NCI-H1105 (cell line): ENCODE results near the gene ACER2.

ENCODE experiments used
- DNase-seq: peaks from one replicate; lab custom pipeline; 2025; lab: John Stamatoyannopoulos, UW

Gene ACER2

GRCh38 chr9:19486803-19487202 is 78.0 kb downstream of the ACER2 start:
- DNase-seq: no peak

DNA sequence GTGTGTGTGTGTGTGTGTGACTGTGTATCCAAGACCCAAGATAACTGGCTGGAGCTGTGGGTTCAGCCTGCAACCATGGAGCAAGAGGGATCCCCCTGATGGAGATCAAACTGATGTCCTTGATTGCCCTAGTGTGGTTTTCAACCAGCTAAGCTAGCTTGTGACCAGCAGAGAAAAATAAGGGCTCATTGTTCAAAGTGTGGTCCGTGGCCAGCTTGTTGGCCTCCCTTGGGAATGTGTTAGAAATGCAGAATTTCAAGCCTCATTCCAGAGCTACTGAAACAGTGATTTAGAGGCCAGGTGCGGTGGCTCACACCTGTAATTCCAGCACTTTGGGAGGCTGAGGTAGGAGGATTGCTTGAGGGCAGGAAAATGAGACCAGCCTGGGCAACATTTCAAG is 79.9 kb downstream of the ACER2 start:
- DNase-seq: no peak

DNA sequence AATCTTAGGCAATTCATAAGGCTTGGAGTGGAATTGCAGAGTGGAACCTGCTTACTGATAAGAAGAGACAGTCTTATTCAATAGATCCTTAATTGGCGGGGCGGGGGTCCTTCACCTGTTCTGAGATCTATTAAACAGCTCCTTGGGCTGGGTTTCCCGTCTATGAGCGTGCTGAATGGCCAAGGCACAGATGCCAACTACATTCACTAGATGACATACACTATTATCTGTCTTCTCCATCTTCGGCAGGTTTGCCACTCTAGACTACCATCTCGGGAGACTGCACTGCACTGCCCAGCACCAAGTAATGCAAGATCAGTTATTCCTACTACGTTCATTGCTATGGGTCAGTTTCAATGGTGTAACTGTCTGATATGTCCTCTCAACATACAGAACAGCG is 81.5 kb downstream of the ACER2 start:
- DNase-seq: no peak

GRCh38 chr9:19490828-19491227 is 82.0 kb downstream of the ACER2 start:
- DNase-seq: no peak

DNA sequence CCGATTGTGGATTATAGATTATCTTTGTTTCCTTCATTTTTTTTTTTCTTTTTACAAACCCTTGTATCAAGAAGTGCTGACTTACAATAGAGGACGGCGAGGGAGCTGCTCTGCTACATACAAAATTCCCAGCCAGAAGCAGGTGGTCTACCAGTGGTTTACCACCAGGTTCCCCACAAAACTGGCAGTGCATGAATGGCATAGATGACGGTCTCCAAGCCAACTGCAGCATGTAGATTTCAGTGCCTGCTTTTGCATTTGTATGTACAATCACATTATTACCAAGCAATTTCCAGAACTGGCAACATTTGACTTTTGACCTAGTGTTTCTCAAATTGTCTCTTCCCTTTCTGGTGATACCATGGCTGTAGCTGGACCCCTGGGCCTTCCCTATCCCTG is 84.0 kb downstream of the ACER2 start:
- DNase-seq: no peak

GRCh38 chr9:19493174-19493811 is 84.5 kb downstream of the ACER2 start:
- DNase-seq: peak; percentile 64

DNA sequence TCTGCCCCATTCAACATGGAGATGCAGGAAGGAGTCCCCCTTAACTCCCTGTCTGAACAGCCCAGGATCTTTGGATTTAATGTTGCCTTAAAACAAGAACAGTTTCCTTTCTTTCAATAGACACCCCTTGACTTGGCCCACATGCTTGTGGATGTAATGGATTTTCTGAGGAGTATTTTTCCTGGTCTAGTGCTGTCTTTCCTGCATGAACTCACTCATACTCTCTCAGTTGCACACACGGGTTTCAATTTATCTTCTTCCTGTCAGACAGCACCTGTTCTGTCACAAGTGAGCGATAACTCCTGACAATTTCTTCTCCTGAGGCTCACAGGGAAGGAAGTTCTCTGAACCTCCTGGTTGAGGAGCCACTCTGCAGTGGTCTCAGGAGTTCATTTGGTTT is 85.1 kb downstream of the ACER2 start:
- DNase-seq: no peak

DNA sequence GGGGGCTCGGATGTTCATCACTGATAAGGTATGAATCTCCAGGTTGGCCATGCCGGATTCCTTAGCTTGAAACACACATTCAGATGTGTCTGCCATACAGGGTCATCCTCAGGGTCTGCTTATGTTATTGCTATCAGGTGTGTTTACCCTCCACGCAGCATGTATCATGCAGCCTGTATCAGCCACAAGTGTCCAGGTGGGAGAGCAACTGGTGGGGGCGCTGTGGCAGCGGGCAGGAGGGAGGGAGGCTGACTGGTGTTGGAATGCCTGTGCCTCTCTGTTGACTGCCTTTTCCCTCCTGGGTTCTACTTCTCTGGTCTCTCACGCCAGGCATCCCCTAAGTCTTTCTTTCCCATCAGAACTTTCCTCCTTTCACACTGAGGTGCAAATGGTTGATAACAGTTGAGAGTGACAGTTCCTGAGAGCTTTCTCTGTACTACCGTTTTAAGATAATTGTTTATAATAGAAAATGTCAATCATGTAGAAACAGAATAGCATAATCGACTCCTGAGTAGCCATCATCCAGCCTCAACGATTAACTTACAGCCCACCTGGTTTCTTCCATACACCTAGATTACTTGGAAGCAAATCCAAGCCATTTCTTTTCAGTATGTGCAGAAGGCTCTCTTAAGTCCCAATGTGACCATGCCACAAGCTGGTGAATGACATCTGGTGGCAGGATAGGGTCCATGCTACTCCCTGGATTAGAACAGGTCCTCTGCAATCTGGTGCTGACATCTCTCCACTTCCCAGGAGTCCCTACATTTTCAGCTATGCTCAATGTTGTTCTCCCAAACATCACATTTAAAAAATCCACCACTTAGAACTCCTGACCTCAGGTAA is 86.6 kb downstream of the ACER2 start:
- DNase-seq: no peak

GRCh38 chr9:19496321-19497050 is 87.7 kb downstream of the ACER2 start:
- no peak for DNase-seq

DNA sequence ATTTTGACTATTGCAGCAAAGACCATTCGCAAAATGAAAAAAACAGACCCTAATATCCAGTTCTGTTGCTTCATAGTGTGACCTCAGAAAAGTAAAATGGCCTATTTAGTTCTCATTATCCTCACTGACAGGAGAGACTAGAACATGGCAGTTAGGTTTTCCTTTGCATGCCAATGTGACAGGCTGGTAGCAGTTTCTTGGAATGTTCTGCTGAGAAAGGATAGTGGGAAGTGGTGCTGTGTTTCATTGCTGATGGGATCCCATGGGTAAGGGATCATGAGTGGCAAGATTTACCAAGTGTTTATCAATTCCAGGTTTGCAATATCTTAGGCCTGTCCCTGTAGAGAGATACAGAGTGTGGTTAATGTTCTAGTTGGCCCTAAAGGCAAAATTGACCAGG is 88.5 kb downstream of the ACER2 start:
- no peak for DNase-seq

- no peak for DNase-seq
Measured at GRCh38 chr9:19498015-19498414, 89.2 kb downstream of the ACER2 start.
